Keratinocyte (primary cell): ENCODE results near the gene CHTOP.
A peak's percentile ranks its signal among the peaks of the same experiment; 100 is the strongest.

Experiments
- CTCF ChIP-seq, 3 experiments: IDR thresholded peaks in 1 of 3; conservative IDR thresholded peaks in 1 of 3; optimal IDR thresholded peaks in 1 of 3; 2 replicates in 2 of 3; 3 replicates in 1 of 3; pipeline versions ENCODE3 to v1.5.1; 2011; ENCODE audit warnings: low read length in 3 of 3, mild to moderate bottlenecking in 3 of 3, moderate library complexity in 2 of 3, control low read depth in 1 of 3, inconsistent platforms in 1 of 3; ENCODE audit not compliant: insufficient read depth in 2 of 3; ENCODE audit errors: extremely low read depth in 1 of 3
- EZH2 ChIP-seq: IDR thresholded peaks from one replicate; pipeline ENCODE4 v1.6.1; 2012; ENCODE audit warnings: inconsistent platforms, mild to moderate bottlenecking, low read length, moderate library complexity

- TF ChIP-seq EZH2 (no peak), CTCF (optimal IDR thresholded peaks at IDR 0.05 in 1 of 3, IDR thresholded peaks at IDR 0.05 in 1 of 3, conservative IDR thresholded peaks at IDR 0.05 in 1 of 3; ENCODE audit: extremely low read depth in 1 of 3, insufficient read depth in 2 of 3, low read length in 3 of 3) (peak in 1 of 3 experiments; percentile 35)
These were observed 5.9 kb upstream of the CHTOP start, which contains the start of gene S100A1 for GRCh38 chr1:153627715-153628626.
